ENCODE results near the gene ACBD4. TPM values are rescaled to one million over a fixed set of nuclear protein-coding genes. Genes with fewer than 3 reads are reported as not detected.

The ACBD4 gene
- total and polyA plus RNA-seq, 10 of the 15 experiments (the other 5 are each of a cell fraction or from before 2014, with no cell fraction given) = 0.20 to 13.8 (median 6.9) TPM

DNA sequence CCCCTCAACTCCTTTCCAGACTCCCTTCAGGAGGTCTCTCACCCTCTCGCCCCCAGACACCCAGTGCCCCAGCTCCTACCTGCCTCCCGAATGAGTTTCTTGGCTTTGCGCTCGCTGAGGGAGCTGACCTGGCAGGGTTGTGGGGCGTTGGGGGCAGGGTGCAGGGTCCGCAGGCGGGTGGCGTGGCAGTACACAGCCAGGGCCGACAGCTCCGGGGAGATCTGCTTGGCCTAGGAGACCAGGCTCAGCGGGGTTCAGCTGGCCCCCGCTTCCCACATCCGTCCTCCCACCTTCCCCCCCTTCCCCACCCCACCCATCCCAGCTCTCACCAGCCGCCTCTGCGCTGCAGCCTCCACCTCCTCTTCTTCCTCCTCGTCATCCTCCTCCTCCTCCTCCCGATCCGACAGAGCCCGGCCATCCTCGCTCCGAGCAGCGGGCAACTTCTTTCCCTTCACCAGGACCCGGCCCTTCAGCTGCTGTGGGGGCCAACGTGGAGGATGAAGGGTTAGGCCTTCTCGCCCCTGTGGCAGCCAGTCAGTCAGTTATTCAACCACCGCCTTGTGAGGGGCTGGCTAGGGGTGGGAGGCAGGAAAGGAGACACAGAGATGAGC, 20.4 kb upstream of the ACBD4 start:
- SMC1A ChIA-PET (ENCODE audit: uncharacterized antibody, unreplicated experiment) = no interaction called here
- no peak overlapping the region for H3K9ac ChIP-seq (ENCODE audit: control insufficient read depth, insufficient read depth, low read length)

More for the DNA sequence above, 20.4 kb upstream of the ACBD4 start:
- Histone ChIP-seq H3K27ac (ENCODE audit: control insufficient read depth, insufficient read depth) (no peak overlapping the region), H3K4me1 (ENCODE audit: control insufficient read depth, insufficient read depth, low read length) (peaks cover 11% of the 10 kb centered on the region; the same call in 1 of the 2 replicates), H3K27me3 (replicated peaks in 1 of 2; ENCODE audit: control insufficient read depth in 2 of 2, insufficient read depth in 2 of 2, low read length in 1 of 2) (no peaks in the 10 kb centered on the region), H3K36me3 (ENCODE audit: control insufficient read depth in 2 of 2, insufficient read depth in 2 of 2, low read length in 1 of 2) (no peaks in the 10 kb centered on the region), H3K79me2 (ENCODE audit: control insufficient read depth, insufficient read depth, low read length) (no peaks in the 10 kb centered on the region), H2AFZ (ENCODE audit: control insufficient read depth, low read depth, low read length) (no peak overlapping the region), H3K4me2 (ENCODE audit: control insufficient read depth, insufficient read depth) (no peak overlapping the region), H3K9me3 (replicated peaks; ENCODE audit: control insufficient read depth, insufficient read depth, low read length) (no peaks in the 10 kb centered on the region), H4K20me1 (ENCODE audit: control insufficient read depth, insufficient read depth) (no peaks in the 10 kb centered on the region), H3K4me3 (no peak overlapping the region)
- POLR2A ChIA-PET = no interaction called here
- no peak for DNase-seq (ENCODE audit: low read depth, low spot score)
- intact Hi-C loops (cut with micrococcal nuclease; ENCODE audit: unreplicated experiment) (no loop called here), in situ Hi-C loops (cut with MboI) (no loop called here)
- RAD21 ChIA-PET (ENCODE audit: unreplicated experiment) = no interaction called here
- 55% methylated on average over 14 of the region's 26 CpGs for WGBS (ENCODE audit: insufficient coverage, insufficient replicate concordance, low lambda C conversion rate, missing lambda C conversion rate)
- ATAC-seq = no peak
- TF ChIP-seq, protein P1, sequence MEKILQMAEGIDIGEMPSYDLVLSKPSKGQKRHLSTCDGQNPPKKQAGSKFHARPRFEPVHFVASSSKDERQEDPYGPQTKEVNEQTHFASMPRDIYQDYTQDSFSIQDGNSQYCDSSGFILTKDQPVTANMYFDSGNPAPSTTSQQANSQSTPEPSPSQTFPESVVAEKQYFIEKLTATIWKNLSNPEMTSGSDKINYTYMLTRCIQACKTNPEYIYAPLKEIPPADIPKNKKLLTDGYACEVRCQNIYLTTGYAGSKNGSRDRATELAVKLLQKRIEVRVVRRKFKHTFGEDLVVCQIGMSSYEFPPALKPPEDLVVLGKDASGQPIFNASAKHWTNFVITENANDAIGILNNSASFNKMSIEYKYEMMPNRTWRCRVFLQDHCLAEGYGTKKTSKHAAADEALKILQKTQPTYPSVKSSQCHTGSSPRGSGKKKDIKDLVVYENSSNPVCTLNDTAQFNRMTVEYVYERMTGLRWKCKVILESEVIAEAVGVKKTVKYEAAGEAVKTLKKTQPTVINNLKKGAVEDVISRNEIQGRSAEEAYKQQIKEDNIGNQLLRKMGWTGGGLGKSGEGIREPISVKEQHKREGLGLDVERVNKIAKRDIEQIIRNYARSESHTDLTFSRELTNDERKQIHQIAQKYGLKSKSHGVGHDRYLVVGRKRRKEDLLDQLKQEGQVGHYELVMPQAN (conservative IDR thresholded peaks at IDR 0.05) = no peak
- TF ChIP-seq IKZF2 (IDR thresholded peaks at IDR 0.05) = no peak
- no peak for TF ChIP-seq ATF7 (IDR thresholded peaks at IDR 0.05; ENCODE audit: low read depth)
- no peak for TF ChIP-seq YY1 (IDR thresholded peaks at IDR 0.05; ENCODE audit: low read depth, low read length)
- TF ChIP-seq CBFB (IDR thresholded peaks at IDR 0.05; ENCODE audit: low read depth) = no peak
- TF ChIP-seq, protein P2, sequence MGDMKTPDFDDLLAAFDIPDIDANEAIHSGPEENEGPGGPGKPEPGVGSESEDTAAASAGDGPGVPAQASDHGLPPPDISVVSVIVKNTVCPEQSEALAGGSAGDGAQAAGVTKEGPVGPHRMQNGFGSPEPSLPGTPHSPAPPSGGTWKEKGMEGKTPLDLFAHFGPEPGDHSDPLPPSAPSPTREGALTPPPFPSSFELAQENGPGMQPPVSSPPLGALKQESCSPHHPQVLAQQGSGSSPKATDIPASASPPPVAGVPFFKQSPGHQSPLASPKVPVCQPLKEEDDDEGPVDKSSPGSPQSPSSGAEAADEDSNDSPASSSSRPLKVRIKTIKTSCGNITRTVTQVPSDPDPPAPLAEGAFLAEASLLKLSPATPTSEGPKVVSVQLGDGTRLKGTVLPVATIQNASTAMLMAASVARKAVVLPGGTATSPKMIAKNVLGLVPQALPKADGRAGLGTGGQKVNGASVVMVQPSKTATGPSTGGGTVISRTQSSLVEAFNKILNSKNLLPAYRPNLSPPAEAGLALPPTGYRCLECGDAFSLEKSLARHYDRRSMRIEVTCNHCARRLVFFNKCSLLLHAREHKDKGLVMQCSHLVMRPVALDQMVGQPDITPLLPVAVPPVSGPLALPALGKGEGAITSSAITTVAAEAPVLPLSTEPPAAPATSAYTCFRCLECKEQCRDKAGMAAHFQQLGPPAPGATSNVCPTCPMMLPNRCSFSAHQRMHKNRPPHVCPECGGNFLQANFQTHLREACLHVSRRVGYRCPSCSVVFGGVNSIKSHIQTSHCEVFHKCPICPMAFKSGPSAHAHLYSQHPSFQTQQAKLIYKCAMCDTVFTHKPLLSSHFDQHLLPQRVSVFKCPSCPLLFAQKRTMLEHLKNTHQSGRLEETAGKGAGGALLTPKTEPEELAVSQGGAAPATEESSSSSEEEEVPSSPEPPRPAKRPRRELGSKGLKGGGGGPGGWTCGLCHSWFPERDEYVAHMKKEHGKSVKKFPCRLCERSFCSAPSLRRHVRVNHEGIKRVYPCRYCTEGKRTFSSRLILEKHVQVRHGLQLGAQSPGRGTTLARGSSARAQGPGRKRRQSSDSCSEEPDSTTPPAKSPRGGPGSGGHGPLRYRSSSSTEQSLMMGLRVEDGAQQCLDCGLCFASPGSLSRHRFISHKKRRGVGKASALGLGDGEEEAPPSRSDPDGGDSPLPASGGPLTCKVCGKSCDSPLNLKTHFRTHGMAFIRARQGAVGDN (IDR thresholded peaks at IDR 0.05) = no peak
- TF ChIP-seq FOXM1 (IDR thresholded peaks at IDR 0.05; ENCODE audit: low read depth, low read length) = no peak
- TF ChIP-seq ETV6 (conservative IDR thresholded peaks at IDR 0.05 in 1 of 2, IDR thresholded peaks at IDR 0.05 in 1 of 2; ENCODE audit: borderline replicate concordance in 1 of 2, low read depth in 1 of 2) = no peak
- TF ChIP-seq SREBF2 (IDR thresholded peaks at IDR 0.05; ENCODE audit: low read length) = no peak
- TF ChIP-seq SUZ12 (IDR thresholded peaks at IDR 0.05; ENCODE audit: unreplicated experiment) = no peak
- no peak for FAIRE-seq
- CTCF ChIA-PET = interaction anchor here (0.6 to 1.5 kb wide), 2 partner anchors 19 to 336 kb away, joined by 3 to 4 read pairs; no protein-coding TSS in a partner anchor
- no TSS peak for BruUV-seq (replicated peaks)

Data from GM12878 (cell line).